CD4-positive, CD25-positive, alpha-beta regulatory T cell (primary cell): Measurements from ENCODE around the gene TMEM106B. TPM values are rescaled to one million over a fixed set of nuclear protein-coding genes. Genes with fewer than 3 reads are reported as not detected.

Source experiments
- ATAC-seq, 2 donors: fragments of 150-1000 bp; cut with Tn5 transposase; one replicate each; pipeline ENCODE4 v1.10.0; 2021; ENCODE audit warnings: low read depth in 2 of 2, moderate number of reproducible peaks in 2 of 2, moderate library complexity in 1 of 2
- DNase-seq, 3 donors: peaks; one replicate each; pipeline versions ENCODE4 v3.0.0 to v3.0.0-alpha.2; 2012 to 2022; ENCODE audit warnings: mixed read lengths in 1 of 3
- H3K27ac ChIP-seq: one replicate; pipeline ENCODE4 v1.7.0; 2013; ENCODE audit warnings: mild to moderate bottlenecking, low read length; ENCODE audit not compliant: insufficient read depth, poor library complexity, severe bottlenecking
- H3K27me3 ChIP-seq: one replicate; pipeline ENCODE4 v1.7.0; 2013; ENCODE audit warnings: low read length; ENCODE audit not compliant: control insufficient read depth, insufficient read depth
- H3K36me3 ChIP-seq: one replicate; pipeline ENCODE4 v1.7.0; 2013; ENCODE audit warnings: mild to moderate bottlenecking, low read length, moderate library complexity; ENCODE audit not compliant: control insufficient read depth, insufficient read depth
- H3K4me1 ChIP-seq: 2 replicates; pipeline ENCODE4 v1.7.0; 2013; ENCODE audit warnings: mild to moderate bottlenecking, low read length; ENCODE audit not compliant: insufficient read depth, control insufficient read depth, poor library complexity, severe bottlenecking
- H3K4me3 ChIP-seq: one replicate; pipeline ENCODE4 v1.7.0; 2013; ENCODE audit warnings: low read depth, mild to moderate bottlenecking, low read length, moderate library complexity
- H3K9me3 ChIP-seq, 2 experiments: 1 replicate in 1 of 2; 2 replicates in 1 of 2; pipeline ENCODE4 v1.7.0; 2013; ENCODE audit warnings: low read length in 2 of 2, mild to moderate bottlenecking in 1 of 2, moderate library complexity in 1 of 2; ENCODE audit not compliant: control insufficient read depth in 2 of 2
- H3K27ac Mint-ChIP-seq, 3 donors: one replicate each; pipeline ENCODE4 v1.8.0; 2020 to 2022; ENCODE audit warnings: mild to moderate bottlenecking in 3 of 3, mixed read lengths in 3 of 3, moderate library complexity in 2 of 3
- H3K27me3 Mint-ChIP-seq: one replicate; pipeline ENCODE4 v1.8.0; 2022; ENCODE audit warnings: mild to moderate bottlenecking, mixed read lengths
- H3K36me3 Mint-ChIP-seq: one replicate; pipeline ENCODE4 v1.8.0; 2020; ENCODE audit warnings: mixed read lengths
- H3K4me1 Mint-ChIP-seq, 4 donors: one replicate each; pipeline ENCODE4 v1.8.0; 2020 to 2022; ENCODE audit warnings: mixed read lengths in 4 of 4, mild to moderate bottlenecking in 1 of 4
- H3K4me3 Mint-ChIP-seq, 4 donors: one replicate each; pipeline ENCODE4 v1.8.0; 2020 to 2022; ENCODE audit warnings: mild to moderate bottlenecking in 4 of 4, mixed read lengths in 4 of 4, moderate library complexity in 3 of 4
- H3K9me3 Mint-ChIP-seq, 7 donors: one replicate each; pipeline ENCODE4 v1.8.0; 2020 to 2022; ENCODE audit warnings: mixed read lengths in 7 of 7, mild to moderate bottlenecking in 3 of 7, moderate library complexity in 2 of 7
- polyA plus RNA-seq, 4 donors: library from polyadenylated mRNA; unstranded; fragments of 300-500 nt; fragmentation: Illumina TruSeq; gene quantifications; one replicate each; pipeline ENCODE4 v1.2.3, GENCODE V29; 2021
- total RNA-seq: library from RNA; stranded (reverse); gene quantifications from one replicate; pipeline ENCODE4 v1.2.3, GENCODE V29; 2022

TMEM106B gene
- total and polyA plus RNA-seq, 5 donors from 2014 or later: 19.0 to 43.8 (median 36.4) TPM

GRCh38 chr7:12244694-12245093, 33.6 kb downstream of the TMEM106B start:
- no peaks in the 10 kb centered on the region for H3K9me3 ChIP-seq

DNA sequence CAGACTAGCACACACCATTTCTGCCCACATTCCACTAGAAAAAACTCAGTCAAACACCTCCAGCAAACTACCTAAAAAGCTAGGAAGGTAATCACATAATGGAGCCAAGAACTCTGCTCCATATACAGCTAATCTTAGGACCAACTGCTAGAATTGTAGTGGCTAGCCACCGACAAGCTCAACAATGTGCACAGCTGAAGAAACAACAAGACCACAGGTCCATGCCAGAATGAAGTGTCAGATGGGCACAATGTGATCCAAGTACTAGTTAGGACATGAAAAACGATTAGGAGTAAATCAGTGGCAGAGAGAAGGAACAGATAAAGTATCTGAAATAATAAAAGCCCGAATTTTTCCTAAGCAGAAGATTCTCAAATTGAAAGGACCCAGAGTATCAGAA, 38.6 kb downstream of the TMEM106B start:
- Mint-ChIP-seq H3K9me3 (peaks cover 4 to 17% (median 7%) of the 10 kb centered on the region in 7 donors), H3K36me3 (no peaks in the 10 kb centered on the region), H3K27ac (no peak overlapping the region), H3K4me3 (no peak overlapping the region), H3K27me3 (peaks cover 29% of the 10 kb centered on the region), H3K4me1 (peaks cover 0 to 2% (median 0%) of the 10 kb centered on the region in 4 donors)
- ATAC-seq (no peak), DNase-seq (no peak)
- Histone ChIP-seq H3K9me3 (no peaks in the 10 kb centered on the region), H3K27ac (no peak overlapping the region), H3K36me3 (no peaks in the 10 kb centered on the region), H3K4me1 (no peaks in the 10 kb centered on the region), H3K27me3 (no peaks in the 10 kb centered on the region), H3K4me3 (no peak overlapping the region)

More at GRCh38 chr7:12244694-12245093, 33.6 kb downstream of the TMEM106B start:
- Histone ChIP-seq H3K4me3 (no peak overlapping the region), H3K27me3 (no peaks in the 10 kb centered on the region), H3K27ac (no peak overlapping the region), H3K36me3 (no peaks in the 10 kb centered on the region), H3K4me1 (no peaks in the 10 kb centered on the region)
- no peak overlapping the region for H3K4me3 Mint-ChIP-seq
- peaks cover 0 to 11% (median 5%) of the 10 kb centered on the region in 4 donors for H3K4me1 Mint-ChIP-seq
- no peak for ATAC-seq
- H3K9me3 Mint-ChIP-seq: peaks cover 0 to 2% (median 0%) of the 10 kb centered on the region in 7 donors
- no peak for DNase-seq
- H3K36me3 Mint-ChIP-seq: peaks cover 11% of the 10 kb centered on the region
- peaks cover 10% of the 10 kb centered on the region for H3K27me3 Mint-ChIP-seq
- no peak overlapping the region for H3K27ac Mint-ChIP-seq

GRCh38 chr7:12250232-12250631, 39.1 kb downstream of the TMEM106B start:
- no peak overlapping the region for H3K27ac Mint-ChIP-seq
- no peak for DNase-seq
- H3K27me3 Mint-ChIP-seq: peaks cover 29% of the 10 kb centered on the region
- H3K36me3 Mint-ChIP-seq: no peaks in the 10 kb centered on the region
- Histone ChIP-seq H3K9me3 (no peaks in the 10 kb centered on the region), H3K4me3 (no peak overlapping the region), H3K4me1 (no peaks in the 10 kb centered on the region), H3K36me3 (no peaks in the 10 kb centered on the region), H3K27me3 (no peaks in the 10 kb centered on the region), H3K27ac (no peak overlapping the region)
- peaks cover 0 to 2% (median 0%) of the 10 kb centered on the region in 4 donors for H3K4me1 Mint-ChIP-seq
- no peak overlapping the region for H3K4me3 Mint-ChIP-seq
- H3K9me3 Mint-ChIP-seq: peaks cover 4 to 17% (median 7%) of the 10 kb centered on the region in 7 donors
- no peak for ATAC-seq

DNA sequence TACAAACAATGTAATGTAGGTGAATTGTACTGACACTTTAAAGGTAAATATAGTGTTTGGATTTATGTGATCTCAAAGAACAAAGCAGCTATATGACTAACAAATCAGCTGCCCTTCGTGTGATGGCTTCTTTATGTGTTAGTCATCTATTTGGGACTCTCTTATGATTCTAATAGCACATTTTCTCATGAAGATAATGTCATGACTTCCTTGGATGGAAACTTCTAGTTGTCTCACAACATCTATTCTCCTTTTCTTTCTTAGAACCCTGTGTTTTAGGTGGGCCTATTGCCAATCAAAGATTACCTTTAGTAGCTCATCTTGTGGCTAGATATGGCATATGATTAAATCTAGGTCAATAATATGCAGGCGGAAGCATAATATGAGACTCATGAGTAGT, 45.0 kb downstream of the TMEM106B start:
- Mint-ChIP-seq H3K4me3 (no peak overlapping the region), H3K27ac (peak overlapping the region in 1 of 3 donors; percentile 60), H3K27me3 (peaks cover 11% of the 10 kb centered on the region), H3K9me3 (peaks cover 2 to 17% (median 7%) of the 10 kb centered on the region in 7 donors), H3K36me3 (no peaks in the 10 kb centered on the region), H3K4me1 (peaks cover 0 to 12% (median 4%) of the 10 kb centered on the region in 4 donors)
- no peaks in the 10 kb centered on the region for H3K36me3 ChIP-seq
- ATAC-seq (peak in 1 of 2 donors; percentile 9), DNase-seq (peak in 1 of 3 donors; percentile 17)
- H3K27me3 ChIP-seq: no peaks in the 10 kb centered on the region
- peak overlapping the region; percentile 79 for H3K27ac ChIP-seq
- H3K9me3 ChIP-seq: no peaks in the 10 kb centered on the region
- no peak overlapping the region for H3K4me3 ChIP-seq
- peaks cover 25% of the 10 kb centered on the region for H3K4me1 ChIP-seq

- H3K27me3 ChIP-seq: no peaks in the 10 kb centered on the region
These were observed 46.5 kb downstream of the TMEM106B start for GRCh38 chr7:12257582-12257981.

GRCh38 chr7:12258074-12258473, 47.0 kb downstream of the TMEM106B start:
- Histone ChIP-seq H3K27ac (peak overlapping the region; percentile 79), H3K36me3 (no peaks in the 10 kb centered on the region), H3K4me1 (peaks cover 25% of the 10 kb centered on the region), H3K27me3 (no peaks in the 10 kb centered on the region), H3K4me3 (peak overlapping the region; percentile 84), H3K9me3 (no peaks in the 10 kb centered on the region)
- no peak for DNase-seq
- Mint-ChIP-seq H3K9me3 (peaks cover 0 to 5% (median 0%) of the 10 kb centered on the region in 7 donors), H3K36me3 (no peaks in the 10 kb centered on the region), H3K4me1 (peaks cover 0 to 14% (median 4%) of the 10 kb centered on the region in 4 donors), H3K27ac (no peak overlapping the region), H3K27me3 (no peaks in the 10 kb centered on the region), H3K4me3 (no peak overlapping the region)
- no peak for ATAC-seq

More at GRCh38 chr7:12257582-12257981, 46.5 kb downstream of the TMEM106B start:
- Histone ChIP-seq H3K4me3 (peak overlapping the region; percentile 84), H3K4me1 (peaks cover 25% of the 10 kb centered on the region), H3K36me3 (no peaks in the 10 kb centered on the region), H3K27ac (peak overlapping the region; percentile 79), H3K9me3 (no peaks in the 10 kb centered on the region)
- H3K27ac Mint-ChIP-seq: no peak overlapping the region
- no peak overlapping the region for H3K4me3 Mint-ChIP-seq
- ATAC-seq (peak; percentile 94 to 96), DNase-seq (peak; percentile 8 to 94 (median 80))
- peaks cover 2% of the 10 kb centered on the region for H3K27me3 Mint-ChIP-seq
- H3K4me1 Mint-ChIP-seq: peaks cover 0 to 12% (median 4%) of the 10 kb centered on the region in 4 donors
- peaks cover under 1 to 5% (median 1%) of the 10 kb centered on the region in 7 donors for H3K9me3 Mint-ChIP-seq
- no peaks in the 10 kb centered on the region for H3K36me3 Mint-ChIP-seq

DNA sequence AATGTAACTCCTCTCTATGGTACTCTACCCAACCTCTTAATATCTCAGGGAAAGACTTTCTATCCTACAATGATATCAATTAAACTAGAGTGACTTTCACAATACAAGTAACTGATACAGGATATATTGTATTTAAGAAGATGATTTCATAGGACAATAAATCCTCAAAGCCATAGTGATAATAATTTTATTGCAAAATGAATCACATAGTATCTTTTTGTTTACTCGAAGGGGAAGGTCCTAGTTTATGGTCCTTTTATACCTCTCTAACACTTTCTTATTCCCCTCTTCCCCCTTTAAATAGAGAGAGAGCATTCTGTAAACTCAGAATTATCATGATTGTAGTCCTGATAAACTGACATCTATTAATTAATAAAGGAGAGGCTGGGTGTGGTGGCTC, 56.4 kb downstream of the TMEM106B start:
- Mint-ChIP-seq H3K4me3 (no peak overlapping the region), H3K27ac (no peak overlapping the region), H3K36me3 (no peaks in the 10 kb centered on the region), H3K27me3 (peaks cover 9% of the 10 kb centered on the region), H3K4me1 (peaks cover 0 to 2% (median 0%) of the 10 kb centered on the region in 4 donors), H3K9me3 (no peaks in the 10 kb centered on the region)
- Histone ChIP-seq H3K27me3 (no peaks in the 10 kb centered on the region), H3K4me3 (no peak overlapping the region), H3K36me3 (no peaks in the 10 kb centered on the region), H3K9me3 (no peaks in the 10 kb centered on the region), H3K4me1 (no peaks in the 10 kb centered on the region), H3K27ac (no peak overlapping the region)
- no peak for DNase-seq
- no peak for ATAC-seq
